Inflammatory macrophage (primary cell): ENCODE data around the gene SPAG6.
"Not testable (repeated sequence)": the region's sequence is repeated elsewhere in the genome, so short reads cannot be mapped to it uniquely, and the experiment has no call there.

Experiments used
- DNase-seq, 2 donors: peaks; one replicate each; pipeline ENCODE4 v3.0.0-alpha.2; 2020 to 2022

The SPAG6 gene

DNA sequence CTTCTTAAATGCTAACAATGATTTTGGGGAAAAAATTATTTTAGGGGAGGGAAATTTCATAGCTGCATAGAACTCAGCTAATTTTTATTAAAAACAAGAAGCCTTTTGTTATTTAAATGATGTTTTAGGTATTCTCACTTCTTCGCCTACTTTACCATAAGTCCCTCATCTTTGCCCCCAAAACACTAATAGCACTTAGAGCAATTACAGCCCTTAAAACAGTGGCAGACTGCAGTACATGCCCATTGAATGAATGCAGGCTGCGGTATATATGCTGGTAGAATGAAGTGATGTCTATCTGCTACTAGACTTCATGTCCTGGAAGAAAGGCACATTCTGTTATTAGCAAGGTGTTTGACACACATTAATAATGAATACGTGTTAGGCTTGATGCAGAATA lies 2.9 kb upstream of the SPAG6 start:
- no peak for DNase-seq

DNA sequence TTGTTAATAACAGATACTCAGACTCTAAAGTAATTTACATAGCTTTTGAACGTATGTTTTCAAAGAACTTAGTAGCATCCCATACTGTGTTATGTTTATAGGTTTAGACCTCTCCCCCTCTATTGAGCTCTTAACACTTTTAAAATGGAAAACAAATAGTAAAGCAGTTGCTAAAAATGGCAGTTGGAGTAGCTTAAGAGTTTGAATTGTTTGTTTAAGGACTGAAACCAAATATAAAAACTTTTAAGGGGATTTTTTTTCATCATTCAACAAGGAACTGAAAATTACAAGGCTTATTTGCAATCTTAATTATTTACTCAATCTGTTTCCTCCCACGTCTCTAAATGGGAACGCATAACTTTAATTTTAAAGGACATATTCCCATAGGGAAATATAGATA lies 1.6 kb upstream of the SPAG6 start:
- no peak for DNase-seq

DNA sequence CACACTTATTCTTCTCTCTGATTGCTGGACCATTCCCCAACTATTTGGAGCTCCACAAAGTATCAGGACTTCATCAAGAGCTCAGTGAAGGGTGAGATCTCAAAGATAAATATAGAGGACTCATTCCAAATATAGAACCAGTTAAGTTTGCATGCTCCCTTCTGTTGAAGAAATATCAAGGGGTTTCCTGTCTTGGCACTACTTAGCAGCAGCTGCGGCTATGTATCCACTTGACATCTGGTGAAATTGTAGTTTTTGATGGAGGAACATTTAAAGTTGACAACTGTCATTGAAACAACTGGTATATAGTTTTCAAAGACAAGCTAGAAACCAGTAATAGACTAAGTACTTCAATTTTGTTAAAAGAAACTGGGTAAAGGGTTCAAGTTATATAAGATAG lies 1.0 kb upstream of the SPAG6 start:
- DNase-seq = no peak

DNA sequence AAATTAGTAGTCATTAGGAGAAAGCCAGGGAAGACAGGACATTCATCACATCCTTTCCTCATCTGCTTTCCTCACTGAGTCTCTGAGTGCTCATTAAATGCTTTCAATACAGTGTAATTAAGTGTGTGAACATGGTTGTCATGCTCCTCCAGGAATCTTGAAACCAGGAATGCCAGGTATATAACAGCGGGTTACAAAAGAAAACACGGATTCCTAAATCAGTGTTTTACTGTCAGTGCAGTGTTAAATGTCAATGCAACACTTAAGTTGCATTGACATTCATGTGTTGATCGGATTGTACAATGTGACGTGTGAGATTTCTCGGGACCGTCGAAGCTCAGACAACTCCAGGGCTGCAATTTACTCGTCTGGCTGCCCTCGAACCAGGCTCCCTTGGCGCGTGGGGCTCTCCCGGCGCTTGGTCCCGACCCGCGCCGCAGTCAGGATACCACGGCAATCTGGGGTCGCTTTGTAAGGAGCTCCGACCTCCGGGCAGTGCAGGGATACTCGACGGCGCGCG lies 455 bp upstream of the SPAG6 start:
- DNase-seq = no peak

DNA sequence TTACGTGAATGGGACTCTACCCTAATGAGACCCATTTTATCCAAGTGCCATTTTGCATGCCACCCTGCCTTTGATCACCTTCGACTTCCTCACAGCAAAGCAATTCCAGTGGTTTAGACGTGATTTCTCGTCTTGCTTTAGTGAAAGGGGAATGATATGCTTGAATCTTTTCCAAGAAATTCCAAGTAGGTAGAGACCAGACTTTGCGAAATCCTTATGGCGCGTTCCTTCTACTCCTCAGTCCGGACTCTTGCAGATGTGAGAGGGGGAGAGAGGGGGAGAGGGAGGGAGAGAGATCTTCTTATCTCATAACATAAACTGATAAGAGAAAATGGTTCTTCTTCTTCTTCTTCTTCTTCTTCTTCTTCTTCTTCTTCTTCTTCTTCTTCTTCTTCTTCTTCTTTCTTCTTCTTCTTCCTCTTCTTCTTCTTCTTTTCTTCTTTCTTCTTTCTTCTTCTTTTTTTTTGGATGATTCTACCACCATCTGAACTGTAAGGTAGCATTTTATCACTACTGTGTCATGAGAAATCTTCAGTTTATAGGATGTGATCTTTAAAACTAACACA lies 883 bp downstream of the SPAG6 start:
- no peak for DNase-seq

DNA sequence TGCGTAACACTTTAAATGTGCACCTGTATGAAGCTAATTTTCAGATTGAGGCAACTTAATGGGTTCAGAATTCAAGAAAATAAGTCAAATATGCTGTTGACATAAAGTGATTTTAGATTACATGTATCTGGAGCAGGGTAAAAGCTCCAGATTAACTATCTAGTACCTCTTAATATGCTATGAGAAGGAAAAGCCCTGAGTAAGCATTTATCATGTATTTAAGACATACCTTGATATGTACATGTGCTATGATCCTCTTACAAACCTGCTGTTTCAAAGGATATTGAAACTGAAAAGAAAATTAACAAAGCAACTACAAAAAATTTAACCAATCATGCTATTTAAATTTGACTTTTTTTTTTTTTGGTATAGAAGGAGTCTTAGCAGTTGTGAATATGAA lies 4.5 kb downstream of the SPAG6 start:
- no peak for DNase-seq

DNA sequence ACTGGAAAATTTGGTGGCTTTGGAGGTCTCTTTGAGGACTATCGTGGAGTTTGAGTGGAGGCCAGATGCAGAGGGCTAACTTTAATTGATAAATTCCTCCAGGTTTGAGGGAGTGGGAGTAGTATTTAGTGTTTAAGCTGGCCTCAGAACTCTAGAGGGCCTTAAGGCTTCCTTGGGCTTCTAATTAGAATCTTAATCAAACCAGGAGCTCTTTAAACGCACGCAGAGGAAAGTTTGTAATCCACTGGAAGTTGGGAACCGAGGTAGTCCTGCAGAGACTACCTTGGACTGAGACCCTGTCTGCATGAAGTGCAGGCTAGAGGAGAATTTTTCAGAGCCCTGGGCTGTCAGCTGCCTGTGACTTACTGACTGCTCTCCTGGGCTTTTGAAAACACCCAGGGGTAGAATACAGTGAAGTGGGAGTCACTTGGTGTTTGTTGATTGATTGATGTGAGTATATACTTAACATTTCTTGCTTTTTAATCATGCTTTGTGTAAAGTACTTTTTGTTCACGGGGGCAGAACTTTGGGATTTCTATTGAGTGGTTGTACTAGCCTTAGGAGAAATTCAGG lies 5.9 kb downstream of the SPAG6 start:
- no peak for DNase-seq

DNA sequence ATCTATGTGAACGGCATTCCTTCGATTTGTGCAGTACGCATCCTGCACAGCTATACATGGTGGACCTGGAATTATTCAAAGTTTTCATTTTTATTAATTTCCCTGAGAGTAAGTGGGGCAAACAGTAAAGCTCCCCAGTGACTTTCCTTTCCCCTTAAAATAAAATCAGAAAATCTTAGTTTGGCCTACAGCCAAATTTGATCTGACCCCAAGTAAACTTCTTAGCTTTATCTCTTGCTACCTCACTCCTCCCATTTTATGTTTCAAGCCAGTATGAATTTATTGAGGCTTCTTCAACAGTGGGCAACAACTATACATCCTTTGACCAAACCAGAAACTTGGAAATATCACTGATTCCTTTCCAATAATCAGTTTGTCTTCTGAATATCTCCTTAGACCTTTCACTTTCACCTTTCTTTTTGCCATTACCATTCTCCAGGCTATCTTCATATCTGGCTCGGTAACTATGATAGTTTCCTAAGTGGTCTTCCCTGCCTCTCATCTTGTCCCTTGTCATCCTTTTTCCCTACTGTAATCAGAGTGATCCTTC lies 11.1 kb downstream of the SPAG6 start:
- DNase-seq = no peak

DNA sequence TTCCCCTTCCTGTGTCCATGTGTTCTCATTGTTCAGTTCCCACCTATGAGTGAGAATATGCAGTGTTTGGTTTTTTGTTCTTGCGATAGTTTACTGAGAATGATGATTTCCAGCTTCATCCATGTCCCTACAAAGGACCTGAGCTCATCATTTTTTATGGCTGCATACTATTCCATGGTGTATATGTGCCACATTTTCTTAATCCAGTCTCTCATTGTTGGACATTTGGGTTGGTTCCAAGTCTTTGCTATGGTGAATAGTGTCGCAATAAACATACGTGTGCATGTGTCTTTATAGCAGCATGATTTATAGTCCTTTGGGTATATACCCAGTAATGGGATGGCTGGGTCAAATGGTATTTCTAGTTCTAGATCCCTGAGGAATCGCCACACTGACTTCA lies 12.5 kb downstream of the SPAG6 start:
- not testable (repeated sequence) for DNase-seq

DNA sequence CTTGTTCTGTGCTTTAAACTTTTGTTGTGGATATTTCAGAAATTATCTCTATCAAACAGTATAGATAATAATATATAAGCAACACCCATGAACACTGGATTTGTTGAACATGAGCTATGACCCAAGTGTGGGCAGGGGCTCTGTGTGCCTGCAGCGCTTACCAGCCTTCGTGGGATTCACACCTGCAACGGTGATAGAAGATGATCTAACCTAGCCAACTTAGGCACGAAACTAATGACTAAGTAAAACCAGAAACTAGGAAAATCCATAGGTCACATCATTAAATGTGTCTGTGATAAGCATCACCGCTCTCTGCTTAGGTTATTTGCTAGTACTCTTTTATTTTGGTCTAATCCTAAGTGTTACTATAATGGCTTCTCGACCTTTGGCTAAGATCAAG lies 18.0 kb downstream of the SPAG6 start:
- no peak for DNase-seq

DNA sequence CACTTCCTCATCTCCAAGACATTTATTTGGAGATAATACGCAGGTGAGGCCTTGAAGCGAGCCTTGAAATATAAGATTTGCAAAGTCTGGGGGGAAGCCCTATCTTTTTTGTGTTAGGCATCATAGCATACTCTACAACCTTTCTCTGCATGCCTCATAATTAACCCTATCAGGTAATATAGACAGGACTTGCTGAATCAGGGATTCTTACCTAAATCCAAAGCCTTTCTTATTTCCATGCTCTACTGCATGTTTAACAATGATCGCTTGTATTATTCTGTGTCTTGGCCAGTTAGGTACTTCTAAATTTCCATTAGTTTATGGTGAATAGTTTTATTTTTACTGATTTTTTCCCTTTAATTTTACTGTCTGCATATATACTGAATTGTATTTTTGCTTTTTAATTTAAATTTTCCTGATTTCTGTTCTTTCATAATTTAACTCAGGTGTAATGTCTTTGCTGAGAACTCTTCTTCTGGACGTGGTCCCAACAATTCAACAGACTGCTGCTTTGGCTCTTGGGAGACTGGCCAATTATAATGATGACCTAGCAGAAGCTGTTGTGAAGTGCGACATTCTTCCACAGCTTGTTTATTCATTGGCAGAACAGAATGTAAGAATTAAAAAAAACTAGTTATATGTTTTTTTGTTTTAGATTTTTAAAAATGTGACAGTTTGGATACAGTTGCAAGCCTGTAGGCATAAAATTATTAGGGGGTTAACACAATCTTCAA lies 19.3 kb downstream of the SPAG6 start:
- DNase-seq = no peak

DNA sequence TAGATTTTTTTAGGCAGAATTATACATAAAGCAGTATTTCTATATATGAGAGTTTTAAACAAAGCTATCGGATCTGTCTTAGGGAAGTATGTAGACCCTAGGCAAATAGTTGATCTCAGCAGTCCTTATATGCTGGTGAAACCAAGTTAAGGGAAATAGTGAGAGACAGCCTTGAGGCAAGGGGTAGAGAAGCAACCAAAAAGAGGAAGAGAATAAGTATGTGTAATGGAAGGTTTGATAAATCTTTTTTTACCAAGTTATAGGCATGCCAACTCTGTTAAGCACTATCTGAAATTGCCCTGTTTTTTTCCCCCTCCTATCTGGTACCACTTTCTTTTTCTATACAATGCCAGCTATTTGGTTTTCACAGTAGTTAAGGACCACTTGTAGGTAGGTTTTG lies 19.9 kb downstream of the SPAG6 start:
- peak; percentile 49 to 72 for DNase-seq

DNA sequence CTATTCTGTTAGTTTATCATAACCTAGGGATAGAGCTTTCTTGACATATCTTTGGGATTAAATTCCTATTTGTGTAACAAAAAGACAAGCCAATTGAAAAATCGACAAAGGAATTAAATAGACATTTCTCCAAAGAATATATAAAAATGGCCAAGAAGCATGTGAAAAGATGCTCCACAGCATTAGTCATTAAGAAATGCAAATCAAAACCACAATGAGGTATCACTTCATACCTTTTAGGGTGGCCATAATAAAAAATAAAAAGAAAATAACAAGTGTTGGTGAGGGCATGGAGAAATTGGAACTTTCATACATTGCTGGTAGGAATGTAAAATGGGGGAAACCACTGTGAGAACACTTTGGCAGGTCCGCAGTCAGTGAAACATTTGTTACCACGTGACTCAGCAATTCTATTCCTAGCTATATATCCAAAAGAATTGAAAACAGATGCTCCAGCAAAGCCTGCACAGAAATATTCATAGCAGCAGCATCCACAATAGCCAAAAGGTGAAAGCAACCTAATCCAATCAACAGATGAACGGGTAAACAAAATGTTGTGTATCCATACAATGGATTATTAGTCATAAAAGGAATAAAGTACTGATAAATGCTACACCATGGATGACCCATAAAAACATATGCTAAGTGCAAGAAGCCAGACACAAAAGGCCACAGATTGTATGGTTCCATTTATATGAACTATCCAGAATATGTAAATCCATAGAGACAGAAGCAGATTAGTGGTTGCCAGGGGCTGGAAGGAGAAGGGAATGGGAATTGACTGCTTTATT lies 20.5 kb downstream of the SPAG6 start:
- no peak for DNase-seq

DNA sequence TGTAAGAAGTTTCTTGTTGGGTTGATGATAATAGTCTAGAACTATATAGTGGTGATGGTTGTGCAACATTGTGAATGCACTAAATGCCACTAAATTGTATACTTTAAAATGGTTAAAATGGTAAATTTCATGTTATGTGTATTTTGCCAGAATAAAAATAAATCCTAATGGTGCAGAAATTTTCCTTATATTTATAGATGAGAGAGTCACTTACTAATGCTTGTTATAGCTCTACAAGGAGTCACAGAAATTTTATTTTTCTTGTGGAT lies 21.1 kb downstream of the SPAG6 start:
- no peak for DNase-seq

DNA sequence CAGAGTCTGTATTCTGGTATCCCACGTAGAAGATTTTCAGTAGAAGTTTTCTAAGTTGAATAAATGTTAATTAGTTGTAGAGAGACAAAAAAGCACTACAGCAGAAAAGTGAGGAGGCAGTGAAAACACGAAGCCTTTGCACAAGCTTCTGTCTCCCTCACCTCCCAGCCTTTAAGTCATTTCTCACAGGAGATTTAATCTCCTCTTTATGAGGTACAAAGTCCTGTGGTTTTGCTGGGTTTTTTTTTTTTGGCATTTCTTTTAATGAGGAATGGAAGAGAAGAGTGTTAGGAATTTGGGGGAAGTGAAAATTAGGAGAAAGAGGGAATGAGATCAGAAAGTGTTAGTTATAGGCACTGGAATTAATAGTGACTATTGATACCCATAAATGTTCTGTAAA lies 21.5 kb downstream of the SPAG6 start:
- no peak for DNase-seq

DNA sequence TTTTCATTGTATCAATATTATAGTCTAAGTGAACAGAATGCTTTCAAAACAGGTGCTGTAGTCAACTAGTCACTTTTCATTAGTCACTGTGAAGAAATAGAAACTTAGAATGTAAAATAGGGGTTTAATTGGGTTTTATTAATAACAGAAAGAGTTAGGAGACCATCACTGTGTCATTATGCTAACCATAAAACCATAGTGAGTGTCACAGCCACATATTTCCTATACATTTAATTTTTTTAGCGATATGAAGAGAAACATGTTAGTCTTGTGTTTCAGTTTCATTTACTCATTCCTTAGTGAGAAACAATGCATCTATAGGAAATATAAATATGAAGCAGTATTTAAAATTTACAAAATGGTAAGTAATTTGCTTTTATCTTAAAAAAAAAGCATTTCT lies 22.2 kb downstream of the SPAG6 start:
- DNase-seq = no peak

DNA sequence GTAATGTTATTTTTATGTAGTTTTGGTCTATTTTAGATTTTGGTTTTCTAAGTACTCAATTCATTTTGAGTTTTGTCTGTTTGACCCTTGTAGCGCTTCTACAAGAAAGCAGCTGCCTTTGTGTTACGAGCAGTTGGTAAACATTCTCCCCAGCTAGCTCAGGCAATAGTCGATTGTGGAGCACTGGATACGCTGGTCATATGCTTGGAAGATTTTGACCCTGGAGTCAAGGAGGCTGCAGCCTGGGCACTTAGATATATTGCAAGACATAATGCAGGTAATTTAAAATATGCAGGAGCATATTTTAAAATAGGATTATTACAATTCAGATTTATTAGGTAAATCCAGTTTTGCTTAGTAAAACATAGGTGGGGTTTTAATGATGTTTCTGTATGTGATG lies 23.1 kb downstream of the SPAG6 start:
- DNase-seq = no peak

DNA sequence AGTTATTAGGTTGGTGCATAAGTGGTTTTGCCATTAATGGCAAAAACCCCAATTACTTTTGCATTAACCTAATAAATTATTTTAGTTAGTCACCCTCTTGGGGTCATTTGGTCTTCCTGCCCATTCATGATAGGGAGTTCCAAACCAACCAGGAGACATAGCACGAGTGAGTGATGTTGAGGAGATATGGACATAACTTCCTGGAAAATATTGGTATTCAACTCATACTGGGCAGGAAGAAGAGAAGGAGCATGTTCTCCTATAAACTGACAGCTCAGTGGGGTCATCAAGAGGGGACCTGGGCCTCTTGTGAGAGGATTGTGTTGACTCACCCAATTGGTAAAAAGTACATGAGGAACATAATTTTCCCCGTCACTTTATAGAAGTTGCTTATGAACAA lies 23.7 kb downstream of the SPAG6 start:
- no peak for DNase-seq

DNA sequence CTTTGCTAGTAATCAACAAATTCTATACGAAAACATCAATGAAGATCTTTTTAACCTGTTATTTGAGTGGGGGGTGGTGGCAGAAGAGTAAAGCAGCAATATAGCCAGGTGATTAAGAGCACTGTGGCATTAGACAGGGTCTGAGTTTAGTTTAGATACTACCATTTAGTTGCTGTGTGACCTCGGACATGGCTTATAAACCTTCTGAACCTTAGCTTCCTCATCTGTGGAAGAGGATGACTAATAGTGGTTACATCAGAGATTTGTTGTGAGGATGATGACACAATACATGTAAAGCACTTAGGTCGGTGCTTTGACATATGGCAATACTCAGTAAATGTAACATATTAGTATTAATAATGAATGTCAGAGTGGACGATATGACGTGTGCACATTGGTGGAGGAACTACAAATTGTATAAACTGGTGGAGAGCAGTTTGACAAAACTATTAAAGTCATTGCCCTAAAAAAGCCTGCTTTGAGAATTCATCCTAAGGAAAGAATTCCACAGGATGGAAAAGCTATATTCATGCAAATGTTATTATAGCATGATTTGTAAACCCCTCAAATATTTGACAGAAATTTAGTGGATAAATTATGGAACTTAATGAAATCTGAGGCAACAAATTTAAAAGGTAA lies 24.3 kb downstream of the SPAG6 start:
- DNase-seq = peak; percentile 79 to 97

DNA sequence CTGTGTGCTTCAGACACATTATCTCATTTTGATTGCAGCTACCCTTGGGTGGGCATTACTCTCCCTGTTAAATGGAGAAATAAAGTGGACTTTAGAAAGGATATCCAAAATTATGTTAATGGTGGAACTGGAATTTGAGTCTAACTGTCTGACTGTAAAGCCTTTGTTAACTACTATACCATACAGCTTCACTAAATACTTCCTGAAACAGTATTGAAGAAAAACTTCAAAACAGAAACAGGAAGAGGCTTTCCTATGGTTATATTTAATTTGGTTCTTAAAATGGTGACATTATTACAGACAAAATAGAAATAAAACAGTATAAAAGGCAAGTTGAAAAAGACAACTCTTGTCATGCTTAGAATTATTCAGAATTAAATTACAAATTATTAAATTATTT lies 25.0 kb downstream of the SPAG6 start:
- peak in 1 of 2 donors; percentile 49 for DNase-seq

DNA sequence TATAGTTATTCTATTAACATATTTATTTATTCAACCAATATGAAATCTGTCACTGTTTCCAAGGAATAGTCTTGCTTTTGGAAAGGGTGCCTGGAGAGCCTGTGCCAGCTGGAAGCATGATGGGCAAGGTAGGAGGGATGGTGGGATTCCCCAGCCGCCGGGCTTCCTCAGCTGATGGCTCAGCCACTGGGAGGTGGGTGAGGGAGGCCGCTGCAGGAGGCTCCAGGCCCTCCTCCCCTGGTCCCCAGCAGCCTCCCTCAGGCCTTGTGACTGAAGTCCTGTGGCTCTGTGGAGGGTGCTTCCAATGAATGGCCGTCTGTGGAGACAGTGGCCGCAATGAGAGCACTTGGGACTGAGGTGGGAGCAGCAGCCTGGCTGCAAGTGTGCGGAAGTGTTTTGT lies 27.0 kb downstream of the SPAG6 start:
- DNase-seq = no peak

DNA sequence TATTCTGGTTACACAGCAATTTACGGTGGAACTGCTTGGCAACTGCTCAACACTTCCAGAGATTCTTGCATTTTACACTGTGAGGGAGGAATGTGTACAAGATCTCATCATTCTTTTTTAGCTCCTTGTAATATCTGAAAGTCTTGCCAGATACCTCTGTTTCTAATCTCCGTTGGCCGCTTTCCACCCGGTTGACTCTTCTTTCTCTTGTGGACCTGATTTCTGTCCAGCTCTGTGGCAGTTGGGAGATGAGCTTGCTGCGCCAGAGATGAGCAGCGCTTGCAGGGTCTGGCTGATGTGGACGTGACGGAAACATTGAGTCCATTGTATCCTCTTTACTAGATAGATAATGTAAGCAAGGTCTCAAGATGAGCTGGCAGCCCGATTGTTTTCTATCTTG lies 27.6 kb downstream of the SPAG6 start:
- DNase-seq = no peak
